Smooth muscle cell (in vitro differentiated cells): ENCODE results near the gene MAP4K5. TPM values are rescaled to one million over a fixed set of nuclear protein-coding genes. Genes with fewer than 3 reads are reported as not detected.

Source experiments
- DNase-seq: peaks from one replicate; lab custom pipeline; 2025; ENCODE audit not compliant: unreplicated experiment; lab: John Stamatoyannopoulos, UW
- H2AFZ ChIP-seq: fragments of 200-600 bp; sonication (generic); 2 replicates; pipeline ENCODE4 v1.6.0; 2016; ENCODE audit warnings: antibody characterized with exemption, low read depth, mild to moderate bottlenecking
- H3F3A ChIP-seq: fragments of 200-600 bp; sonication (generic); 2 replicates; pipeline ENCODE4 v1.6.0; 2017; ENCODE audit warnings: antibody characterized with exemption, low read depth
- H3K27ac ChIP-seq: fragments of 200-600 bp; sonication (generic); 2 replicates; pipeline ENCODE4 v1.5.1; 2016; ENCODE audit warnings: low read depth, mild to moderate bottlenecking
- H3K27me3 ChIP-seq: fragments of 200-600 bp; sonication (generic); 2 replicates; pipeline ENCODE4 v1.6.1; 2016; ENCODE audit warnings: low read depth, mild to moderate bottlenecking
- H3K36me3 ChIP-seq: fragments of 200-600 bp; sonication (generic); 2 replicates; pipeline ENCODE4 v1.5.1; 2016; ENCODE audit warnings: low read depth
- H3K4me1 ChIP-seq: fragments of 200-600 bp; sonication (generic); 2 replicates; pipeline ENCODE4 v1.5.1; 2016; ENCODE audit warnings: low read depth
- H3K4me2 ChIP-seq: fragments of 200-600 bp; sonication (generic); 2 replicates; pipeline ENCODE4 v1.6.0; 2016; ENCODE audit warnings: mild to moderate bottlenecking
- H3K4me3 ChIP-seq: fragments of 200-600 bp; sonication (generic); 2 replicates; pipeline ENCODE4 v1.5.1; 2016; ENCODE audit warnings: mild to moderate bottlenecking
- H3K79me2 ChIP-seq: fragments of 200-600 bp; sonication (generic); 2 replicates; pipeline ENCODE4 v1.6.0; 2016; ENCODE audit warnings: low read depth, mild to moderate bottlenecking
- H3K9ac ChIP-seq: fragments of 200-600 bp; sonication (generic); 2 replicates; pipeline ENCODE4 v1.6.0; 2016; ENCODE audit warnings: low read depth
- H3K9me3 ChIP-seq: fragments of 200-600 bp; sonication (generic); replicated peaks from 2 replicates; pipeline ENCODE4 v1.5.1; 2016; ENCODE audit warnings: low read depth
- H4K20me1 ChIP-seq: fragments of 200-600 bp; sonication (generic); 2 replicates; pipeline ENCODE4 v1.6.0; 2016; ENCODE audit warnings: low read depth
- WGBS: methylation state at CpG from one replicate; pipeline ENCODE4 v1.1.7; 2016; ENCODE audit warnings: low lambda C conversion rate; 5-methylcytosine and 5-hydroxymethylcytosine counted together
- polyA plus RNA-seq: library from polyadenylated mRNA; unstranded; fragments of >200 nt; fragmentation: Nextera tagmentation; extraction: Ambion mirVana; gene quantifications from 2 replicates; pipeline ENCODE4 v1.2.1, GENCODE V29; 2016
- total RNA-seq: library from RNA; depleted of rRNA; stranded (reverse); fragments of >200 nt; gene quantifications from 2 replicates; pipeline ENCODE4 v1.2.3, GENCODE V29; 2014
- TF ChIP-seq, protein P1 (sequence below): fragments of 200-600 bp; sonication (generic); IDR thresholded peaks from 2 replicates; pipeline ENCODE4 v1.5.1; 2017; ENCODE audit warnings: borderline replicate concordance, mild to moderate bottlenecking, antibody characterized with exemption; ENCODE audit not compliant: insufficient read depth, poor library complexity, severe bottlenecking

The MAP4K5 gene
- total and polyA plus RNA-seq, 2 experiments from 2014 or later = 35.4 to 115 TPM

DNA sequence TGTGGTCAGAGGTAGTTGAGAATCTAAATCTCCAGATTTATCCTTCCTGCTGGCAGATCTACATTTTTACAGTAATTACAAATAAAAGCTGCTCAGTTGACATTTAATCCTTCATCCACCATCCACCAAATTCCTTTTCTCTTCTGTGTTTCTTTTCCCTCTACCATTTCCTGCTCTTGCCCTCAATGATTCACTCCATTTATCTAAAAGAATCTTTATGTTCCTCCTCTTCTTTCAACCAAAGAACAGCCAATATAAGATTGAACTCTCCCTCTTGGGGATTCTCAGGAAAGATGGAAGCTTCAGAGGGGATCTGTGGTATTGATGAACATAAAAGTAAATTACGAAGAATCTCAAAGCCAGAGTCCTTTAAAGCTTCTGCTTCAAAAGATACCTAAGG, 4.4 kb downstream of the MAP4K5 start:
- Histone ChIP-seq H2AFZ (no peak overlapping the region), H3K4me2 (peak overlapping the region; percentile 71), H3F3A (peaks cover 3% of the 10 kb centered on the region), H4K20me1 (peaks cover 85% of the 10 kb centered on the region), H3K4me3 (no peak overlapping the region), H3K27me3 (no peaks in the 10 kb centered on the region), H3K9me3 (no peaks in the 10 kb centered on the region), H3K79me2 (peaks cover 87% of the 10 kb centered on the region), H3K9ac (no peak overlapping the region), H3K4me1 (peaks cover 39% of the 10 kb centered on the region), H3K27ac (peak overlapping the region; percentile 54), H3K36me3 (no peaks in the 10 kb centered on the region)
- TF ChIP-seq, protein P1, sequence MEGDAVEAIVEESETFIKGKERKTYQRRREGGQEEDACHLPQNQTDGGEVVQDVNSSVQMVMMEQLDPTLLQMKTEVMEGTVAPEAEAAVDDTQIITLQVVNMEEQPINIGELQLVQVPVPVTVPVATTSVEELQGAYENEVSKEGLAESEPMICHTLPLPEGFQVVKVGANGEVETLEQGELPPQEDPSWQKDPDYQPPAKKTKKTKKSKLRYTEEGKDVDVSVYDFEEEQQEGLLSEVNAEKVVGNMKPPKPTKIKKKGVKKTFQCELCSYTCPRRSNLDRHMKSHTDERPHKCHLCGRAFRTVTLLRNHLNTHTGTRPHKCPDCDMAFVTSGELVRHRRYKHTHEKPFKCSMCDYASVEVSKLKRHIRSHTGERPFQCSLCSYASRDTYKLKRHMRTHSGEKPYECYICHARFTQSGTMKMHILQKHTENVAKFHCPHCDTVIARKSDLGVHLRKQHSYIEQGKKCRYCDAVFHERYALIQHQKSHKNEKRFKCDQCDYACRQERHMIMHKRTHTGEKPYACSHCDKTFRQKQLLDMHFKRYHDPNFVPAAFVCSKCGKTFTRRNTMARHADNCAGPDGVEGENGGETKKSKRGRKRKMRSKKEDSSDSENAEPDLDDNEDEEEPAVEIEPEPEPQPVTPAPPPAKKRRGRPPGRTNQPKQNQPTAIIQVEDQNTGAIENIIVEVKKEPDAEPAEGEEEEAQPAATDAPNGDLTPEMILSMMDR = no peak
- DNase-seq = no peak
- WGBS = 58% methylated on average over 1 of the region's 1 CpG

DNA sequence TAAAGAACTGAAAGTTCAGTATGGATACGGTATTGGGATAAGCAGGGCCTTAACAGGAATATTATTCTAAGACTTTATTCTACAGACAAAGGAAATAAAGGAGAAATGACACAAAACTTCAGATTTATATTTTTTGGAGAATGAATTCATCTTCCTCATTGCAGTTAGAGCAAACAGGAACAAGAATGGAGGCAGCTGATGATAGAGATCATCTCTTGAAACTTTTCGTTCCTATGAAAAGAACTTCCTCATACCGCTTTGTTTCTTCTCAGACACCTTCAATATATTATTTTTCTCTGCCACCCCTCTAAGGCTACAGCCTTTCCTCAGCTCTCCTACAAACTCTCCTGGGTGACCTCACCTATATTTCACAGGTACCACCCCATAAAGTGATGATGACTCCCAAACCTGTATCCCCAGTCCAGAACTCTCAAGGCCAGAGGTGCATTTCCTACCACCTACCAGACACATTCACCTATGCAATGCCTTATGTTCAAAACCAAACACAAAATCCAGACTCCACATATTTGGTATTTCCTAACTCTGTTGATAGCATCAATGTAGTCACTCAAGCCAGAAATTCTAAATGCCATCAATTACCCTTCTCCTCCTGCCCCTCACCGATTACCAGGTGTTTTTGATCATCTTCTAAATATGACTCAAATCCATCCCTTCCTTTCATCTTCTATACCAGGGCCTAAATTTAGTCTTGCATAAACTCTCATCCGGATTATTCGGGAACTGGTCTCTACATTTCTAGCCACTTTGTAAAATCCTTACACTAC, 7.4 kb downstream of the MAP4K5 start:
- WGBS = 94% methylated on average over 6 of the region's 6 CpGs
- Histone ChIP-seq H3K4me2 (peak overlapping the region; percentile 33), H3K36me3 (no peaks in the 10 kb centered on the region), H3K27ac (peak overlapping the region; percentile 1), H3K79me2 (peaks cover 100% of the 10 kb centered on the region), H3K27me3 (no peaks in the 10 kb centered on the region), H2AFZ (no peak overlapping the region), H3K9ac (no peak overlapping the region), H3F3A (peaks cover 3% of the 10 kb centered on the region), H3K9me3 (no peaks in the 10 kb centered on the region), H4K20me1 (peaks cover 100% of the 10 kb centered on the region), H3K4me3 (no peak overlapping the region), H3K4me1 (peaks cover 36% of the 10 kb centered on the region)
- TF ChIP-seq, protein P1 = no peak
- DNase-seq = no peak

DNA sequence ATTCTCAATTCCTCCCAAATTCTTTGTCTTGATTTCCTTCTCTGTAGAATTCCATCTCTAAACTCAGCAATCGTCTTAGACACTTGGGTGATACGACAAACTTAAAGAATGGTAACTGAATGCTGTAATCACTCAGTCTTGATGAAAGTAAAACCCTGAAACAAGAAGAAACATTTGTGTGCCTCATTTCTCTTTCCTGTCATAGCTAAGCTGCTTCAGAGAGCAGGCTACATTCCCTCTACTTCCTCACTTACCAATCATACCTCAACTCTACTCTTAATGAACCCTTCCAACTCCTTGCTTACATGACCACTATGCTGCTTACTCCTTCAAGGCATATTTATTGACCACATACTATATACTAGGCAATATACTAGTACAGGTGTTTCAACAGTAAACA, 8.3 kb downstream of the MAP4K5 start:
- Histone ChIP-seq H3K4me3 (no peak overlapping the region), H3K9ac (no peak overlapping the region), H3K27me3 (no peaks in the 10 kb centered on the region), H3K36me3 (no peaks in the 10 kb centered on the region), H3K4me2 (peak overlapping the region; percentile 33), H3K79me2 (peaks cover 100% of the 10 kb centered on the region), H3K27ac (peak overlapping the region; percentile 1), H3K4me1 (peaks cover 27% of the 10 kb centered on the region), H2AFZ (no peak overlapping the region), H3F3A (peaks cover 3% of the 10 kb centered on the region), H4K20me1 (peaks cover 100% of the 10 kb centered on the region), H3K9me3 (no peaks in the 10 kb centered on the region)
- WGBS = 97% methylated on average over 2 of the region's 2 CpGs
- TF ChIP-seq, protein P1 = no peak
- DNase-seq = no peak
